ENCODE measurements around the gene VPS13A. TPM values are rescaled to one million over a fixed set of nuclear protein-coding genes. Genes with fewer than 3 reads are reported as not detected.

Gene VPS13A
- total RNA-seq: 45.9 TPM

DNA sequence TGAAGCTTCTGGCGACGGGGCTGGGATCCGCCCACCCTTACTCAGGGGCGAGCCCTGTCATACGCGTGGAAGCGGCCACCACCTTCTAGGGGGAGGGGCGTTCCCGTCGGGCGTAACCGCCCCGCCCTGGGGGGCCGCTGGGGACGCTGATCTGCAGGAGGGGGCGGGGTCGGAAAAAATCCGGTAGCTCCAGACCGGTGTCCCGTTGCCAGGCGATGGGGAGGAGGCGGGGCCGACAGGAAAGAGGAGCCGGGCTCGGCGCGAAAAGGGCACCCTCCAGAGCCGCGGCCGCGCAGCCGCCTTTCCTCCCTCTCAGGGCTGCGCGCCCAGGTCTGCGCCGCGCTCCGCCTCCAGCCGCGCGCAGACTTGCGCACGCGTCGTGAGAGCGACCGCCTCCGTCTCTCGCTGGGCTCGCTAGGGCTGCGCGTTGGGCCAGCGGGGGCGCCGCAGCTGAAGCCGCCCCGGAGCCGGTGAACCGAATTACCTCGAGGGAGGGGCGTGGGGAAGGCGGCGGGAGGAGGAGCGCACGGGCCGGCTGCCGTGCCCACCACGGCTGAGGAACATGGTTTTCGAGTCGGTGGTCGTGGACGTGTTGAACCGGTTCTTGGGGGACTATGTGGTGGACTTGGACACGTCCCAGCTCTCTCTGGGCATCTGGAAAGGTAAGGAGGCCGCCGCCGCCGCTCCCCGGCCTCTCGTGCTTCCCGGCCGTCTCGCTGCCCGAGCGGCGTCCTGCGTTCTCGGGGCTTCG lies at the start of gene VPS13A:
VPS13A (plus strand) TSS at position 392 of the 751 bp plus-strand sequence; CDS start at position 563, 171 bp downstream.

Other genes with a start within 250 kb of the VPS13A start
- not detected for gene FOXB2, start 157.9 kb upstream of the VPS13A start, total RNA-seq